ENCODE data around the gene SUSD3.

DNA sequence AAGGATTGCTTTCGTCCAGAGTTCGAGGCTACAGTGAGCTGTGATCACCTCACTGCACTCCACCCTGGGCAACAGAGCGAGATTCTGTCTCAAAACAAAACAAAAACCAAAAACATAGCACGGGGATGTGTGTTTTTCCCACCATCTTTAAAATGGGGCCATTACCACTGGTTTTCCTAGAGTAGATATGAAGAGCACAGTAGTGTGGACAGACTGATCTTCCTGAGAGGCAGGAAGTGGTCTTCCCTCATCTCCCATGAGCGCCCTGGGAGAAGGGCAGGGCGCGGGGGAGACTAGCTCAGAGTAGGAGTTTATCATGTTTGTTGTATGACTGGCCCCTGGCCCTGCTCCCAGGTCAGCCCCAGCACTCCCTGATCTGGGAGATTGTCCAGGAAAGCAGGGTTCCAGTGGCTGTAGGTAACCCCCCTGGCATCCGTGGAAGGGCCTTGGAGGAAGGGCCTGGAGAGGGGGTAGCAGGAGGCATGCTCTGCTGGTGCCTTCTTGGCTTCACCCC lies 2.3 kb downstream of the SUSD3 start:
- TF ChIP-seq CTCF (IDR thresholded peaks at IDR 0.05): no peak
- no peak for TF ChIP-seq POLR2A (IDR thresholded peaks at IDR 0.05)
